OCI-LY3 (cell line): ENCODE results near the gene CENPB.

Experiments used
- H2AFZ ChIP-seq: fragments of 200-600, 300-600 bp; shearing (Covaris generic); 2 replicates; pipeline ENCODE4 v1.6.0; 2014; ENCODE audit warnings: antibody characterized with exemption, low read depth, low read length
- H3K27ac ChIP-seq: fragments of 200-600, 300-600 bp; sonication (generic); 2 replicates; pipeline ENCODE4 v1.5.1; 2014; ENCODE audit warnings: mild to moderate bottlenecking, low read length, moderate library complexity, mixed read lengths
- H3K27me3 ChIP-seq: fragments of 200-600, 300-600 bp; sonication (generic); 2 replicates; pipeline ENCODE4 v1.6.1; 2014; ENCODE audit warnings: low read depth, low read length, mixed read lengths
- H3K36me3 ChIP-seq: fragments of 200-600, 300-600 bp; sonication (generic); replicated peaks from 2 replicates; pipeline ENCODE3; 2014; ENCODE audit warnings: low read depth, low read length, mixed read lengths
- H3K4me1 ChIP-seq: fragments of 300-600, 200-600 bp; sonication (generic); 2 replicates; pipeline ENCODE4 v1.6.1; 2014; ENCODE audit warnings: low read length, mixed read lengths
- H3K4me2 ChIP-seq: fragments of 200-600, 300-600 bp; sonication (generic); 2 replicates; pipeline ENCODE4 v1.6.1; 2014; ENCODE audit warnings: low read length, mixed read lengths
- H3K4me3 ChIP-seq: fragments of 300-600, 200-600 bp; sonication (generic); 2 replicates; pipeline ENCODE4 v1.5.1; 2014; ENCODE audit warnings: antibody characterized with exemption, mild to moderate bottlenecking, low read length, moderate library complexity
- H3K79me2 ChIP-seq: fragments of 300-600, 200-600 bp; shearing (Covaris generic); 2 replicates; pipeline ENCODE4 v1.6.1; 2014; ENCODE audit warnings: mild to moderate bottlenecking, low read length, mixed read lengths
- H3K9ac ChIP-seq: fragments of 300-600, 200-600 bp; shearing (Covaris generic); 2 replicates; pipeline ENCODE4 v1.6.0; 2014; ENCODE audit warnings: mild to moderate bottlenecking, low read length, moderate library complexity
- H3K9me3 ChIP-seq: fragments of 200-600, 300-600 bp; shearing (Covaris generic); 2 replicates; pipeline ENCODE4 v1.6.1; 2014; ENCODE audit warnings: low read length, mixed read lengths; ENCODE audit not compliant: insufficient read depth
- H4K20me1 ChIP-seq: fragments of 200-600, 300-600 bp; sonication (generic); 2 replicates; pipeline ENCODE4 v1.6.1; 2016; ENCODE audit warnings: low read length, mixed read lengths; ENCODE audit not compliant: insufficient read depth
- EZH2phosphoT487 ChIP-seq: fragments of 200-600 bp; shearing (Covaris generic); IDR thresholded peaks from 2 replicates; pipeline ENCODE4 v1.6.1; 2018; ENCODE audit warnings: antibody characterized with exemption, mixed run types, low read depth
- TF ChIP-seq, protein P1 (sequence below): fragments of 200-600, 300-600 bp; sonication (generic); IDR thresholded peaks from 2 replicates; pipeline ENCODE4 v1.5.1; 2014; ENCODE audit warnings: antibody characterized with exemption, low read length, low read depth

CENPB gene

DNA sequence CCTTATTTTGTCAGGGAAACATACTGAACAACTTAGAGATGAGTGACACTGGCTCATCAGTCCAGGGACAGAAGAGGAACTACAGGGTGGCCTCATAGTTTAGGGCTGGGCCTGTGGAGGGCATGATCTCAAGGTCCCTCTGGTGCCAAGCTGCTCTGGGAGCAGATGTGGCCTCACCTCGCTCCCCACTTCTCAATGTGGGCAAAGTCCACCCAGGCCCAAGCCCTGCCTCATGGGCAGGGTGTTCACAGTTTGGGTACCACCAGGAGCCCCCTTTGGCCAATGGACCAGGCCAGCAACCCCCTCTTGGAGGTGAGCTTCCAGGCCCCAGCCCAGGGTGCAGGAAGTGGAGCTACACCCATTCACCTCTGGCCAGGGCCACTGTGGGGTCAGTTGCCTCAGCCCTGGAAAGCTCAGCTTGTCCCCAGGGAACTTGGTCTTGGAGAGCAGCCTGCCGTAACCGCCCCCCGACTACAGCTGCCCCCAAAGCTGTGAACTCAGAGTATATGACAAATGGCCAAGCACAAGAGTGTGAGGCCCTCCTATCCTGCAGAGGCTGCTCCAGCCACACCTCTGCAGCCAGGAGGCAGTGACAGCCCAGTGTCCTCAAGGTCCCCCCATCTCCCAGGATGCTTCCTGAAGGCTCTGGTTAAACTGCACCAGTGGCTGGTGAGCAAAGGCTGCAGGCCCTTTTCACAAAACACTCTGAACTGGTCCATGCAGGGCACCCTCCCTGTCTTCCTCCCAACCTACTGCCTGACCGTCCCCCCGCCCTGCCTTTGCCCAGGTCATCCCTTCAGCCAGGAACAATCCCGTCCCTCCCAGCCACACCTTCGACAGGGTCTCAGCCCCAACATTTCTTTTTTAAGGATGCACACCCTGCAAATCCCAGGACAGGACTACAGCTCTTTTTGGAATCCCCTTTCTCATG is 22.6 kb downstream of the CENPB start:
- no peaks in the 10 kb centered on the region for H3K27me3 ChIP-seq
- peaks cover 20% of the 10 kb centered on the region for H3K4me1 ChIP-seq
- no peak overlapping the region for H2AFZ ChIP-seq
- no peaks in the 10 kb centered on the region for H3K9me3 ChIP-seq
- H3K36me3 ChIP-seq: no peaks in the 10 kb centered on the region
- no peak overlapping the region for H3K9ac ChIP-seq
- H3K4me3 ChIP-seq: no peak overlapping the region
- peaks cover 3% of the 10 kb centered on the region; the same call in 1 of the 2 replicates for H4K20me1 ChIP-seq
- no peak overlapping the region for H3K4me2 ChIP-seq
- no peak for TF ChIP-seq EZH2phosphoT487
- TF ChIP-seq, protein P1, sequence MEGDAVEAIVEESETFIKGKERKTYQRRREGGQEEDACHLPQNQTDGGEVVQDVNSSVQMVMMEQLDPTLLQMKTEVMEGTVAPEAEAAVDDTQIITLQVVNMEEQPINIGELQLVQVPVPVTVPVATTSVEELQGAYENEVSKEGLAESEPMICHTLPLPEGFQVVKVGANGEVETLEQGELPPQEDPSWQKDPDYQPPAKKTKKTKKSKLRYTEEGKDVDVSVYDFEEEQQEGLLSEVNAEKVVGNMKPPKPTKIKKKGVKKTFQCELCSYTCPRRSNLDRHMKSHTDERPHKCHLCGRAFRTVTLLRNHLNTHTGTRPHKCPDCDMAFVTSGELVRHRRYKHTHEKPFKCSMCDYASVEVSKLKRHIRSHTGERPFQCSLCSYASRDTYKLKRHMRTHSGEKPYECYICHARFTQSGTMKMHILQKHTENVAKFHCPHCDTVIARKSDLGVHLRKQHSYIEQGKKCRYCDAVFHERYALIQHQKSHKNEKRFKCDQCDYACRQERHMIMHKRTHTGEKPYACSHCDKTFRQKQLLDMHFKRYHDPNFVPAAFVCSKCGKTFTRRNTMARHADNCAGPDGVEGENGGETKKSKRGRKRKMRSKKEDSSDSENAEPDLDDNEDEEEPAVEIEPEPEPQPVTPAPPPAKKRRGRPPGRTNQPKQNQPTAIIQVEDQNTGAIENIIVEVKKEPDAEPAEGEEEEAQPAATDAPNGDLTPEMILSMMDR: no peak
- peaks cover 31% of the 10 kb centered on the region for H3K79me2 ChIP-seq
- no peak overlapping the region for H3K27ac ChIP-seq

DNA sequence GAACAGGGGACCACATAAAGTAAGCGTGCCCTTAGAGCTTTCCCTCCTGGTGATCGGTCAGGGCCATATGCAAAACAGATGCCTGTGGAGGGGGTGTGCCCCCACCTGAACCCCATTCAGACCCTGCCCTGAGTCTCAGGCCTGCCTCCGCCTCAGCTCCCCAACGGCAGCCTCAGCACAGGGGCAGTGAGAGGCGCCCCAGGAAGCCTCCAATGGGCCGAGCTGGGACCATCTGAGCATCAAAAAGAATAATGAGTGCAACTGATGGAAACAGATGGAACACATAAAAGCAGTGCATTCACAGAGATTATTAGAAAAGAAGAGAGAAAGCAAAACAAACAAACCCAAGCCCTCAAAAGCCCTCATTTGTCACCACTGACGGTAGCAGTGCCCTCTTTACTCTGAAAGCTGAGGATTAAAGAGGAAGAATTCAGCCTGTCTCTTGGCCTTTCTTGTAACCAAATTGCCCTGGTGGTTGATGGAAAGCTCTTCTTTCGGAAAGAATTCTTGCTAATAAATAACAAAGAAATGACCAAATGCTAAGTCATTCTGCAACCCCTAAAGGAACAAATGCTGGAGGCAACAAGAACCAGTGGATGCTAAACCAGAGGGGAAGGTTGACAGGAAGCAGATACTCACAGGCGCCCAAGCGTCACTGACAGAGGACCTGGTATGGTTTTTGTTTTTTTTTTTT is 25.7 kb downstream of the CENPB start:
- TF ChIP-seq, protein P1: no peak
- TF ChIP-seq EZH2phosphoT487: no peak
- peaks cover 8% of the 10 kb centered on the region for H3K36me3 ChIP-seq
- no peaks in the 10 kb centered on the region for H3K9me3 ChIP-seq
- peaks cover 14% of the 10 kb centered on the region for H3K79me2 ChIP-seq
- no peak overlapping the region for H2AFZ ChIP-seq
- H3K4me1 ChIP-seq: peaks cover 7% of the 10 kb centered on the region; the same call in 1 of the 2 replicates
- no peaks in the 10 kb centered on the region for H3K27me3 ChIP-seq
- H4K20me1 ChIP-seq: no peaks in the 10 kb centered on the region
- H3K4me2 ChIP-seq: no peak overlapping the region
- no peak overlapping the region for H3K27ac ChIP-seq
- H3K4me3 ChIP-seq: no peak overlapping the region
- H3K9ac ChIP-seq: no peak overlapping the region

DNA sequence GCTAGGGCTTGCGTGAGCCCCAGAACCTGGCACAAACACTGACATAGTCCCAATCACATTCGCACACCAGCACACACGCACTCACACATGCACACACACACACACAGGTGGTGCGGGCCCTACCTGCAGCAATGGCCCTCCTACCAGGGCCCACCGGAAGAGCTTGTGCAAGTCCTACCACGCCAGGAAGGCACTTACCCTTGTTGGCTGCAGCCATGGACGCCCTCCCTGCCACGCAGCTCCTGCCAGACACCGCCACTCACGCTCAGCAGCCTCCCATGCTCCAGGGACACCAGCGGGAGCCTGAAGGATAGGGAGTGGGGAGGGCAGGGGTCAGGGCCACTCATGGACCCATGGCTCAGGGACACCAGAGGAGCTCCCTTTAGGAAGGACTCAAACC is 26.7 kb downstream of the CENPB start:
- Histone ChIP-seq H4K20me1 (no peaks in the 10 kb centered on the region), H3K27ac (no peak overlapping the region), H3K9ac (no peak overlapping the region), H3K36me3 (peaks cover 8% of the 10 kb centered on the region), H3K79me2 (peaks cover 7% of the 10 kb centered on the region), H3K4me1 (no peaks in the 10 kb centered on the region), H3K4me2 (no peak overlapping the region), H3K9me3 (no peaks in the 10 kb centered on the region), H3K4me3 (no peak overlapping the region), H2AFZ (no peak overlapping the region), H3K27me3 (no peaks in the 10 kb centered on the region)
- TF ChIP-seq, protein P1: no peak
- TF ChIP-seq EZH2phosphoT487: no peak

DNA sequence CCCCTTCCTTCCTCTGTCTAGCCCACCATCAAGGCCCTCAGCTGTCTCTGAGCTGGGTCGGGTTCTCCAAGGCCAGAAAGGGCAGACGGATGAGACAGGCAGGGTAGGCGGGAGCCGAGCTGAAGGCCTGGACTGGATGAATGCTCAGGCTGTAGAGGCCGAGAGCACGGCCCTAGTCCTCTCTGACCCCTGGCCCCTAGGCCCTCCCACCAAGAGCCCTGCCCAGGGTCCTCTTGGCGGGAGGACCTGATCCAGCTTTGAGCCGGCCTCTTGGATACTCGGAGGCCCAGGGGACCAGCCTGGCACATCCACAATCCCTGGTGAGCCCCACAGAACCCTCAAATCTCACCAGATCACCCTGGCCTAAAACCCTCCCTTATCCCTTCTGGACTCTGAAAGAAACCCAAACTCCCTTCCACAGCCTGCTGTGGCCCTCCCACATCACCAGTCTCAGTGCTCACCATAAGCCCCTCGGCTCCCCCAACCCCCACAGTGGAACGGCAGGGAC is 27.2 kb downstream of the CENPB start:
- TF ChIP-seq, protein P1: no peak
- no peak for TF ChIP-seq EZH2phosphoT487
- H3K27ac ChIP-seq: no peak overlapping the region
- H3K4me3 ChIP-seq: no peak overlapping the region
- H3K36me3 ChIP-seq: peaks cover 12% of the 10 kb centered on the region
- no peaks in the 10 kb centered on the region for H3K4me1 ChIP-seq
- no peak overlapping the region for H2AFZ ChIP-seq
- no peaks in the 10 kb centered on the region for H3K27me3 ChIP-seq
- no peaks in the 10 kb centered on the region for H4K20me1 ChIP-seq
- no peak overlapping the region for H3K9ac ChIP-seq
- no peaks in the 10 kb centered on the region for H3K9me3 ChIP-seq
- H3K4me2 ChIP-seq: no peak overlapping the region
- H3K79me2 ChIP-seq: peaks cover 2% of the 10 kb centered on the region; the same call in 1 of the 2 replicates
